Lower leg skin (tissue), 3 donors: ENCODE measurements around the gene TACSTD2.
"Not testable (repeated sequence)": the region's sequence is repeated elsewhere in the genome, so short reads cannot be mapped to it uniquely, and the experiment has no call there.

Source experiments
- CTCF ChIP-seq, 3 donors: fragments of 450-650 bp; IDR thresholded peaks; one replicate each; pipeline ENCODE4 v1.5.1; 2016; ENCODE audit warnings: antibody characterized with exemption in 3 of 3, mild to moderate bottlenecking in 3 of 3, moderate library complexity in 2 of 3
- POLR2A ChIP-seq, 2 donors: fragments of 450-650 bp; IDR thresholded peaks; one replicate each; pipeline ENCODE4 v1.6.1; 2016 to 2017; ENCODE audit warnings: antibody characterized with exemption in 2 of 2, mild to moderate bottlenecking in 1 of 2, moderate library complexity in 1 of 2

GRCh38 chr1:58563715-58564114 is 13.3 kb downstream of the TACSTD2 start:
- not testable (repeated sequence) for TF ChIP-seq POLR2A, CTCF (IDR thresholded peaks at IDR 0.05)
